OCI-LY3 (cell line): ENCODE data around the gene HTR7.

Experiments used
- EZH2phosphoT487 ChIP-seq: fragments of 200-600 bp; shearing (Covaris generic); IDR thresholded peaks from 2 replicates; pipeline ENCODE4 v1.6.1; 2018; ENCODE audit warnings: antibody characterized with exemption, mixed run types, low read depth
- TF ChIP-seq, protein P1 (sequence below): fragments of 200-600, 300-600 bp; sonication (generic); IDR thresholded peaks from 2 replicates; pipeline ENCODE4 v1.5.1; 2014; ENCODE audit warnings: antibody characterized with exemption, low read length, low read depth

DNA sequence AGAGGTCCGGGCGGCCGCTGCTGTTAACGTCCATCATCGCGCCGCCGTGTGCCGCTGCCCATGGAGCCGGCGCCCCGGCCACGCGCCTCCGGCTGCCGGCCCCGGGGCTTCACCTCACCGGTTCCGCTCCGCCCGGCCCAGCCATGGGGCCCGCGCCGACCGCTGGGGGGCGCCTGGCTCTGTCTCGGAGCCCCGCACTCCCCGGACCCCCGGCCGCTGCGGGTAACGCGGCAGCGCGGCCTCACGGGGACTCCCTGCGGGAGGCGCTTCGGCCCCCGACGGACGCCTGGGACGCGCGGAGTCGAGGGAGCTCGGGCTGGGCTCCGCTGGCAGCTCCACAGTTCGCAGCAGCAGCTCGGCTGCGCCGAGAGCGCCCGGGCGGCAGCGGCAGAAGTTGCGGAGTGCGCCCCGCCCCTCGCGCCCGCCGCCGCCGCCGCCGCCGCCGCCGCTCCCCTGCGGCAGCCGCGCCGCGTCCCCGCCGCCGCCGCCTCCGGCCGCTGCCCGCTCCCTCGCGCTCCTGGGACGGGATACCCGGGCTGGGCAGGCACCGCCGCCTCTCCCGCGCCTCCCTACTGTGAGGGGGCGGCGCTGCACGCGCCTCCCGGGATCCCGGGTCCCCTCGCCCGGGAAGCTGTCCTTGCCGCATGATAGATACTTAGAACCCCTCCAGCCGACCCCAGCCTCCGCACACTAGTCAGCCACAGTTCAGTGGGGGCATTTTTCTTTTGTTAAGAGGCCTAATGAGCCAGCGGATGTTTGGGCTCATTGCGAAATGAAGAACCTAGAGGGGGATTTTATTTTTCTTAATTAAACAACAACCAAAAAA, at the start of gene HTR7:
- TF ChIP-seq, protein P1, sequence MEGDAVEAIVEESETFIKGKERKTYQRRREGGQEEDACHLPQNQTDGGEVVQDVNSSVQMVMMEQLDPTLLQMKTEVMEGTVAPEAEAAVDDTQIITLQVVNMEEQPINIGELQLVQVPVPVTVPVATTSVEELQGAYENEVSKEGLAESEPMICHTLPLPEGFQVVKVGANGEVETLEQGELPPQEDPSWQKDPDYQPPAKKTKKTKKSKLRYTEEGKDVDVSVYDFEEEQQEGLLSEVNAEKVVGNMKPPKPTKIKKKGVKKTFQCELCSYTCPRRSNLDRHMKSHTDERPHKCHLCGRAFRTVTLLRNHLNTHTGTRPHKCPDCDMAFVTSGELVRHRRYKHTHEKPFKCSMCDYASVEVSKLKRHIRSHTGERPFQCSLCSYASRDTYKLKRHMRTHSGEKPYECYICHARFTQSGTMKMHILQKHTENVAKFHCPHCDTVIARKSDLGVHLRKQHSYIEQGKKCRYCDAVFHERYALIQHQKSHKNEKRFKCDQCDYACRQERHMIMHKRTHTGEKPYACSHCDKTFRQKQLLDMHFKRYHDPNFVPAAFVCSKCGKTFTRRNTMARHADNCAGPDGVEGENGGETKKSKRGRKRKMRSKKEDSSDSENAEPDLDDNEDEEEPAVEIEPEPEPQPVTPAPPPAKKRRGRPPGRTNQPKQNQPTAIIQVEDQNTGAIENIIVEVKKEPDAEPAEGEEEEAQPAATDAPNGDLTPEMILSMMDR = peak; percentile 37
- TF ChIP-seq EZH2phosphoT487 = no peak
